ENCODE results near the gene SLC25A30. TPM values are rescaled to one million over a fixed set of nuclear protein-coding genes. Genes with fewer than 3 reads are reported as not detected.
"Not testable (repeated sequence)": the region's sequence is repeated elsewhere in the genome, so short reads cannot be mapped to it uniquely, and the experiment has no call there.

SLC25A30 gene
- total RNA-seq, 4 donors from 2014 or later = 9.9 to 20.3 (median 16.1) TPM

- WGBS = 87% methylated on average over 6 of the region's 6 CpGs
- TF ChIP-seq EP300 (IDR thresholded peaks at IDR 0.05) = no peak
- TF ChIP-seq POLR2AphosphoS5 (IDR thresholded peaks at IDR 0.05) = no peak
- TF ChIP-seq POLR2A (IDR thresholded peaks at IDR 0.05) = no peak
- TF ChIP-seq, protein P1, sequence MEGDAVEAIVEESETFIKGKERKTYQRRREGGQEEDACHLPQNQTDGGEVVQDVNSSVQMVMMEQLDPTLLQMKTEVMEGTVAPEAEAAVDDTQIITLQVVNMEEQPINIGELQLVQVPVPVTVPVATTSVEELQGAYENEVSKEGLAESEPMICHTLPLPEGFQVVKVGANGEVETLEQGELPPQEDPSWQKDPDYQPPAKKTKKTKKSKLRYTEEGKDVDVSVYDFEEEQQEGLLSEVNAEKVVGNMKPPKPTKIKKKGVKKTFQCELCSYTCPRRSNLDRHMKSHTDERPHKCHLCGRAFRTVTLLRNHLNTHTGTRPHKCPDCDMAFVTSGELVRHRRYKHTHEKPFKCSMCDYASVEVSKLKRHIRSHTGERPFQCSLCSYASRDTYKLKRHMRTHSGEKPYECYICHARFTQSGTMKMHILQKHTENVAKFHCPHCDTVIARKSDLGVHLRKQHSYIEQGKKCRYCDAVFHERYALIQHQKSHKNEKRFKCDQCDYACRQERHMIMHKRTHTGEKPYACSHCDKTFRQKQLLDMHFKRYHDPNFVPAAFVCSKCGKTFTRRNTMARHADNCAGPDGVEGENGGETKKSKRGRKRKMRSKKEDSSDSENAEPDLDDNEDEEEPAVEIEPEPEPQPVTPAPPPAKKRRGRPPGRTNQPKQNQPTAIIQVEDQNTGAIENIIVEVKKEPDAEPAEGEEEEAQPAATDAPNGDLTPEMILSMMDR (IDR thresholded peaks at IDR 0.05) = no peak
- no peak for DNase-seq (ENCODE audit: low spot score in 2 of 2)
- H3K36me3 ChIP-seq = no peaks in the 10 kb centered on the region
- H3K4me3 ChIP-seq = no peak overlapping the region
- no peak overlapping the region for H3K27ac ChIP-seq
- H3K9me3 ChIP-seq = no peaks in the 10 kb centered on the region
- no peaks in the 10 kb centered on the region for H3K27me3 ChIP-seq
- H3K4me1 ChIP-seq = no peaks in the 10 kb centered on the region
Measured at GRCh38 chr13:45432737-45433380, 14.7 kb upstream of the SLC25A30 start.

GRCh38 chr13:45426056-45426841 lies 8.1 kb upstream of the SLC25A30 start:
- 85% methylated on average over 16 of the region's 16 CpGs for WGBS
- not testable (repeated sequence) for H3K4me3 ChIP-seq; H3K27ac ChIP-seq; H3K9me3 ChIP-seq; DNase-seq (ENCODE audit: low spot score in 2 of 2); H3K36me3 ChIP-seq; H3K4me1 ChIP-seq; H3K27me3 ChIP-seq

GRCh38 chr13:45422731-45423292 lies 4.6 kb upstream of the SLC25A30 start:
- TF ChIP-seq EP300 (IDR thresholded peaks at IDR 0.05) (no peak), POLR2AphosphoS5 (IDR thresholded peaks at IDR 0.05) (no peak), POLR2A (IDR thresholded peaks at IDR 0.05) (no peak)
- TF ChIP-seq, protein P1 (IDR thresholded peaks at IDR 0.05) = no peak
- H3K9me3 ChIP-seq = no peaks in the 10 kb centered on the region
- H3K4me3 ChIP-seq = no peak overlapping the region
- peaks cover 2% of the 10 kb centered on the region for H3K4me1 ChIP-seq
- no peak overlapping the region for H3K27ac ChIP-seq
- no peak for DNase-seq (ENCODE audit: low spot score in 2 of 2)
- no peaks in the 10 kb centered on the region for H3K36me3 ChIP-seq
- 68% methylated on average over 3 of the region's 3 CpGs for WGBS
- H3K27me3 ChIP-seq = no peaks in the 10 kb centered on the region

- Histone ChIP-seq H3K36me3 (no peaks in the 10 kb centered on the region), H3K4me1 (peaks cover 27% of the 10 kb centered on the region), H3K27ac (no peak overlapping the region), H3K4me3 (no peak overlapping the region), H3K27me3 (no peaks in the 10 kb centered on the region), H3K9me3 (no peaks in the 10 kb centered on the region)
- WGBS = 89% methylated on average over 1 of the region's 1 CpG
- DNase-seq (ENCODE audit: low spot score in 2 of 2) = no peak
- TF ChIP-seq, protein P1 (IDR thresholded peaks at IDR 0.05) = no peak
- no peak for TF ChIP-seq POLR2AphosphoS5 (IDR thresholded peaks at IDR 0.05)
- no peak for TF ChIP-seq EP300 (IDR thresholded peaks at IDR 0.05)
- no peak for TF ChIP-seq POLR2A (IDR thresholded peaks at IDR 0.05)
Measured at GRCh38 chr13:45419945-45420344, 1.8 kb upstream of the SLC25A30 start.

DNA sequence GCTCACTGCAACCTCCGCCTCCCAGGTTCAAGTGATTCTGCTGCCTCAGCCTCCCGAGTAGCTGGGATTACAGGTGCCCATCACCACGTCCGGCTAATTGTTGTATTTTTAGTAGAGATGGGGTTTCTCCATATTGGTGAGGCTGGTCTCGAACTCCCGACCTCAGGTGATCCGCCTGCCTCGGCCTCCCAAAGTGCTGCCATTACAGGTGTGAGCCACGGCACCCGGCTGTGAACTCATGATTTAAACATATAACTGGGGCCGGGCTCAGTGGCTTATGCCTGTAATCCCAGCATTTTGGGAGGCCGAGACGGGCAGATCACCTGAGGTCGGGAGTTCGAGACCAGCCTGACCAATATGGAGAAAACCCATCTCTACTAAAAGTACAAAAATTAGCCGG lies 1.2 kb upstream of the SLC25A30 start:
- not testable (repeated sequence) for H3K4me3 ChIP-seq; H3K27me3 ChIP-seq; H3K36me3 ChIP-seq; H3K27ac ChIP-seq; H3K9me3 ChIP-seq; DNase-seq (ENCODE audit: low spot score in 2 of 2)
- WGBS = 97% methylated on average over 16 of the region's 16 CpGs
- peaks cover 32% of the 10 kb centered on the region for H3K4me1 ChIP-seq

DNA sequence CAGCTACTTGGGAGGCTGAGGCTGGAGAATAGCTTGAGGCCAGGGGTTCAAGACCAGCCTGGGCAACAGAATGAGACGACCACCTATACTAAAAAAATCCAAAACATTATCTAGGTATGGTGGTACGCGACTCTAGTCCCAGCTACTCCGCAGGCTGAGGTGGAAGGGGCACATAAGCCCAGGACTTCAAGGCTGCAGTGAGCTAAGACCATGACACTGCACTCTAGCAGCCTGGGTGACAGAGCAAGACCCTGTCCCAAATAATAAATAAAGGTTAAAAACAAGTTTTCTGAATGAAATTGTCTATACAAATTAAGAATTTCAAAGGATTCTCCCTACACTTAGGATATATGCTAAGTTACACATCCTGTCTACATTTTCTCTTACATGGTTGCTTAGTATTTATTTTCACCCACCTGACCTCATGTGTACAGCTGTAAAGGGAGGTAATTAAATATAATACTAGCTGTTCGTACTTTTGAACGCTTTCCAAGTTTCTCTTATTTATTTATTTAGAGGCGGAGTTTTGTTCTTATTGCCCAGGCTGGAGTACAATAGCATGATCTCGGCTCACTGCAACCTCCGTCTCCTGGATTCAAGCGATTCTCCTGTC lies 1.6 kb downstream of the SLC25A30 start:
- Histone ChIP-seq H3K27me3 (no peaks in the 10 kb centered on the region), H3K4me1 (peaks cover 41% of the 10 kb centered on the region), H3K9me3 (no peaks in the 10 kb centered on the region), H3K27ac (peak overlapping the region; percentile 94), H3K36me3 (no peaks in the 10 kb centered on the region), H3K4me3 (peak overlapping the region; percentile 85)
- TF ChIP-seq POLR2A (IDR thresholded peaks at IDR 0.05) (no peak), POLR2AphosphoS5 (IDR thresholded peaks at IDR 0.05) (no peak)
- TF ChIP-seq, protein P1 (IDR thresholded peaks at IDR 0.05) = no peak
- 48% methylated on average over 10 of the region's 10 CpGs for WGBS
- DNase-seq (ENCODE audit: low spot score in 2 of 2) = no peak
